NCI-H748 (cell line): ENCODE results near the gene KCNJ14.
A peak's percentile ranks its signal among the peaks of the same experiment; 100 is the strongest.
"Not testable (repeated sequence)": the region's sequence is repeated elsewhere in the genome, so short reads cannot be mapped to it uniquely, and the experiment has no call there.

Source experiments
- DNase-seq: peaks from one replicate; lab custom pipeline; 2025; ENCODE audit not compliant: unreplicated experiment; lab: John Stamatoyannopoulos, UW

KCNJ14 gene

DNA sequence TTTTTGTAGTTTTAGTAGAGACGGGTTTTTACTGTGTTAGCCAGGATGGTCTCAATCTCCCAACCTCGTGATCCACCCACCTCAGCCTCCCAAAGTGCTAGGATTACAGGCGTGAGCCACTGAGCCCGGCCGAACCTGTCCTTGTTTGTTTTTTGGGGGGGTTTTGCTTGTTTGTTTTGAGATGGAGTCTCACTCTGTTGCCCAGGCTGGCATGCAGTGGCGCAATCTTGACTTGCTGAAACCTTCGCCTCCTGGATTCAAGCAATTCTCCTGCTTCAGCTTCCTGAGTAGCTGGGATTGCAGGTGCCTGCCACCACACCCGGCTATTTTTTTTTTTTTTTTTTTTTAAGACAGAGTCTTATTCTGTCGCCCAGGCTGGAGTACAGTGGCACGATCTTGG is 31.3 kb downstream of the KCNJ14 start:
- not testable (repeated sequence) for DNase-seq

- DNase-seq = no peak
These were observed 32.2 kb downstream of the KCNJ14 start for GRCh38 chr19:48487544-48487943.

DNA sequence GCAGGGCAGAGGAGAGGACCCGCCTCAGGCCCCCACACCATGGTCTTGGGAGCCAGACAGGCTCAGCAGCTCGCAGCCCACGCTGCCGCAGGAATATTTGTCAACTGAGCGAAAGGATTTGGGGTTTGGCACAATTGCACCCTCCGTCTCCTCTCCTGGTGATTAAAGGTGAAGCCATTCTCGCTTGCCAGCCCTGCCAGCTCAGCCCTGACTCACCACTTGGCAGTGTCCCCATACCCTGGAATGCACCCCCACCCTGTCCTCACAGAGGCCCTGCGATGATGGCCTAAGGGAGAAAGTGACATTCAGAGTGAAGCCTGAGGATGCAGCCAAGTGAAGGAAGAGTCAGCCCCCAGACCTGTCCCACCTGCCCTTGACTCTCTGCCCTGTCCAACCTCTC is 32.6 kb downstream of the KCNJ14 start:
- DNase-seq = no peak

- DNase-seq = not testable (repeated sequence)
These were observed 33.1 kb downstream of the KCNJ14 start for GRCh38 chr19:48488478-48488877.

DNA sequence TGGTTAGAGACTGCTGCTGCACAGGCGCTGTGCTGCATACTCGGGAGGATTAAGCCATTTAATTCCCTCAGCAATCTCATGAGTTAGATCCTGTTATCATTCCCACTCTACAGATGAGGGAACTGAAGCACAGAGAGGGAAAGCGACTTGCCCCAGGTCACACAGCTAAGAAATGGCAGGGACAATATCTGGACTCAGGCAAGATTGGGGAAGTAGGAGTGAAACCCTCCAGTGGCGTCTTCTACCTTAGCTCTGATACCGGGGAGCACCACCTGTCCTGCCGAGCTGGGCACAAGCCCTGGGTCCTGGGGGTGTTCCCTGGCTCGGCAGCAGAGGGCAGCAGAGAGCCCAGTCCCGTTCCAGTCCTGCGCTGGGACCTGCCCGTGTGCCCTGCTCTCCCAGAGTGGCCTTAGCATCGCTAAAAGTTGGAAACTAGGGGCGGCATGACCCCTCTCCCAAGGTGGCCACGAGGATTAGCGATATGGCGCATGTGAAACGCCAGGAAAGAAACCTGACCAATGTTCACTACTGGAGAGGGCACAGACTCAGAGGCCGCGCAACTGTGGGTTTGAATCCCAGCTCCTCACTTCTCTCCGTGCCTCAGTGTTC is 34.3 kb downstream of the KCNJ14 start:
- peak; percentile 65 for DNase-seq

- peak; percentile 84 for DNase-seq
These were observed 35.8 kb downstream of the KCNJ14 start for GRCh38 chr19:48490981-48491792.

DNA sequence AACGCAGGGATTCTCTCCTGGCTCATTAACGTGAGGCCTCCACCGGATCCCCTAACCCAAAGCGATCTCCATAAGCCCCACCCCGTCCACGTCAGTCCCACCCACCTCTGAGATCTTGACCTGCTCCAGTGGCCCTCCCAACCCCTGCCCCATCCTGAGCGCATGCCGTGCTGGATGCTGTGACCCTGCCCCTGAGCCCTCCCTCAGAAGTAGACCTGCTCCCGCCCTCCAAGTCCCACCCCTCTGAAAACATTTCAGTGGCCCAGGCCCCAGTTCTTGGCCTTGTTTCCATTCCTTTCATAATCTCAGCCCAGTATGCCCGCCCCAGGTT is 36.4 kb downstream of the KCNJ14 start:
- DNase-seq = no peak

GRCh38 chr19:48492925-48493717 is 37.7 kb downstream of the KCNJ14 start:
- peak; percentile 99 for DNase-seq

- no peak for DNase-seq
These were observed 38.5 kb downstream of the KCNJ14 start for GRCh38 chr19:48493718-48494401.

GRCh38 chr19:48495396-48495795 is 40.0 kb downstream of the KCNJ14 start:
- no peak for DNase-seq

GRCh38 chr19:48496959-48497727 is 41.8 kb downstream of the KCNJ14 start:
- DNase-seq = peak; percentile 32

GRCh38 chr19:48497728-48498594 is 42.6 kb downstream of the KCNJ14 start:
- DNase-seq = no peak

DNA sequence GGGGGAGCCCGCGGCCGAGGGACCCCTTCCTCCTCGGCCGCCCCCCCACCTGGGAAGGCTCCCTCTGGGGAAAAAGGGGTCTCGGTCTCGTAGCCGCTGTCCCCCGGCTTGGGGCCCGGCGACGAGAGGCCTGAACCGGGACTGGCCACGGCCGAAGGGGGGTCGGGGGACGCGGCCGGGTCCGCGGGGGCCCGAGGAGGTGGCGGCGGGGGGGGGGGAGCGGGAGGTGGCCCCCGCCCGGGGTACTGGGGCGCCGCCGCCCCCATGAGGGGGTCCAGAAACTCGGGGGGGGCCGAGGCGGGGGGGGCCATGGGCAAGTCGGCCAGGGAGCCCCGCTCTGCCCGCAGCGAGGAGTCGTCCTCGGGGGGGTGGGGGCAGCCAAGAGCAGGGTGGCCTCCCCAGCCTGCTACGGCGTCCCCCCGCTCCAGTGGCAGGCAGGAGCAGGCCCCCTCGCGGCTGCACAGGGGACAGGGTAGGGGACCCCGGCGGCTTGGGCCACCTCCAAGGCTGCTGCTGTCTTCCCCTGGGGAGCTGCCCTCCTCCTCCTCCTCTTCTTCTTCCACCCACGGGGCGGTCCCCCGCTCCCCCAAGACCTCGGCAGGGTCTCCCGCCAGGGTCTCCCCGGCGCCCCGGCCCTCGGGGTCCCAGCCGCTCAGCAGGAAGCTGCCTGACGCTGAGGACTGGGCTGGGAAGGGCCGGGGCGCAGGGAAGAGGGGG is 43.4 kb downstream of the KCNJ14 start:
- peak; percentile 31 for DNase-seq

DNA sequence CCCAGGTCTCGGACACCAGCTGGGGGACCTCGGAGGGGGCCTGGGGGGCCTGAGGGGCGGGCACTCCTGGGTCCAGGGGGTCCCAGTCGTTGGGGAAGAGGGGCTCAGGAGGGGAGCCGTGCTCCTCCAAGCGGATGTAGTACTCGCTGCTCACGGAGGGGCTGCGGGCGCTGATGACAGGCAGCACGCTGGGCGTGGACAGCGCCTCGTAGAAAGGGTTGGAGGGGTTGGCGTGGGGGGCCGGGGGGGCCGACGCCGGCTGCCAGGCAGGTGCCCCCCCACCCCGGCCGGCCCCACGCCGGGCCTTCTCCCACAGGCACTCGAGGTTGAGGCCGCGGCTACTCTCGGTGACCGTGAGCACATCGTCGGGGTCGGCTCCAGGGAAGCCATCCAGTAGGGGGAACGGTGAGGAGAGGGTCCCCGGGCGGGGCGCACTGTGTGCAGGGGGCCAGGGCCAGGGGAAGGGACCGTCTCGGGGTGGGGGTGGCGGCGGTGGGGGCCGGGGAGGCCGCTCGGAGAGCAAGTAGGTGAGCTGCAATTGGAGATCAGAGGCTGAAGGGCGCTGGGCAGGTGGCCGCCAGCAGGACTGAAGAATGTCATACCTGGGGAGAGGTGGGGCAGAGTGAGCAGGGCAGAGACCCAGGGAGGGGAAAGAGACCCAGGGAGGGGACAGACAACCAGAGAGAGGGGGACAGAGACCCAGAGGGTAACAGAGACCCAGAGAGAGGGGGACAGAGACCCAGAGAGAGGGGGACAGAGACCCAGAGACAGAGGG is 44.1 kb downstream of the KCNJ14 start:
- peak; percentile 46 for DNase-seq

DNA sequence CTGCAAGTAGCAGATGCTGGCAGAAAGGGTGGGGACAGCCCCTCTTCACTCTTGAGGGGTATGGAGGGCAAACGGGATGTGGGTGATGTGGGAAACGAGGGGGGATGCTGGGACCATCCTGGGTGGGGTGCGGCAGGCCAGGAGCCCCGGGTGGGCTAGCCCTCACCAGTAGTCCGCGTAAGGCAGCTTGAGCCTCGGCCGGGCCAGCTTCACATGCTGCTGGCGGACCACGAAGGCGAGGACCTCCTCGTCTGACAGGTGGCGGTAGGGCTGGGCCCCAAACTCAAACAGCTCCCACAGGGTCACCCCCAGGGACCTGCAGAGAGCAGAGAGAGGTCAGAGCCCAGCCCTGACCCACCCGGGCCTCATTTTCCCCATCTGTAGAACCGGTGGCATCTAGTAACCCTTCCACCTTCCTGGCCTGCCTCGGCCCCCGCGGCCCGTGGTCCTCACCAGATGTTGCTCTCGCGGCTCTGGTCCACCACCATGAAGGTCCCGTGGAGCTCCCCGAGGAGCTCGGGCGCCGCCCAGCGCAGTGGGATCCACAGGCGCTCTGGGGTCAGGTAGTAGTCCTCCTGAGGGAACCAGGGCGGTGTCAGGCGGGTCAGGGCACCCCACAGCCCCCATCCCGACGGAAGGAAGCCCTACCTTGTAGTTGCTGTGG is 45.6 kb downstream of the KCNJ14 start:
- DNase-seq = no peak

GRCh38 chr19:48501494-48502349 is 46.3 kb downstream of the KCNJ14 start:
- peak; percentile 98 for DNase-seq
